Stomach (tissue), 4 donors: ENCODE results near the gene UMPS.

Experiments
- POLR2A ChIP-seq, 4 donors: fragments of 450-650 bp; IDR thresholded peaks; one replicate each; pipeline ENCODE4 v1.6.1; 2016; ENCODE audit warnings: antibody characterized with exemption in 4 of 4, control low read depth in 2 of 4, mild to moderate bottlenecking in 1 of 4, moderate library complexity in 1 of 4
- POLR2AphosphoS5 ChIP-seq, 3 donors: sonication (generic); formaldehyde crosslinking; IDR thresholded peaks; one replicate each; pipeline ENCODE4 v1.6.1; 2016; ENCODE audit warnings: antibody characterized with exemption in 3 of 3
- TF ChIP-seq, protein P1 (sequence below), 7 experiments: fragments of 450-650 bp in 4 of 7; fragments of 200-600 bp in 3 of 7; sonication (generic) in 3 of 7; IDR thresholded peaks; one replicate each; pipeline ENCODE4 v1.5.1; 2016 to 2019; ENCODE audit warnings: antibody characterized with exemption in 7 of 7, control low read depth in 2 of 7, mild to moderate bottlenecking in 1 of 7

GRCh38 chr3:124786511-124787241 is 56.4 kb downstream of the UMPS start:
- TF ChIP-seq, protein P1, sequence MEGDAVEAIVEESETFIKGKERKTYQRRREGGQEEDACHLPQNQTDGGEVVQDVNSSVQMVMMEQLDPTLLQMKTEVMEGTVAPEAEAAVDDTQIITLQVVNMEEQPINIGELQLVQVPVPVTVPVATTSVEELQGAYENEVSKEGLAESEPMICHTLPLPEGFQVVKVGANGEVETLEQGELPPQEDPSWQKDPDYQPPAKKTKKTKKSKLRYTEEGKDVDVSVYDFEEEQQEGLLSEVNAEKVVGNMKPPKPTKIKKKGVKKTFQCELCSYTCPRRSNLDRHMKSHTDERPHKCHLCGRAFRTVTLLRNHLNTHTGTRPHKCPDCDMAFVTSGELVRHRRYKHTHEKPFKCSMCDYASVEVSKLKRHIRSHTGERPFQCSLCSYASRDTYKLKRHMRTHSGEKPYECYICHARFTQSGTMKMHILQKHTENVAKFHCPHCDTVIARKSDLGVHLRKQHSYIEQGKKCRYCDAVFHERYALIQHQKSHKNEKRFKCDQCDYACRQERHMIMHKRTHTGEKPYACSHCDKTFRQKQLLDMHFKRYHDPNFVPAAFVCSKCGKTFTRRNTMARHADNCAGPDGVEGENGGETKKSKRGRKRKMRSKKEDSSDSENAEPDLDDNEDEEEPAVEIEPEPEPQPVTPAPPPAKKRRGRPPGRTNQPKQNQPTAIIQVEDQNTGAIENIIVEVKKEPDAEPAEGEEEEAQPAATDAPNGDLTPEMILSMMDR (IDR thresholded peaks at IDR 0.05): peak in 4 of 7 experiments; percentile 25 to 67 (median 32)
- TF ChIP-seq POLR2AphosphoS5 (IDR thresholded peaks at IDR 0.05) (no peak), POLR2A (IDR thresholded peaks at IDR 0.05) (no peak)
